Mesenchymal stem cell (in vitro differentiated cells and primary cell): Measurements from ENCODE around the gene ING2.

Experiments used
- DNase-seq: peaks from one replicate; pipeline ENCODE4 v3.0.0-alpha.2; 2013
- H2AFZ ChIP-seq: one replicate; pipeline ENCODE4 v1.6.1; 2013; ENCODE audit warnings: low read depth, mild to moderate bottlenecking, control low read depth, inconsistent platforms, low read length, moderate library complexity
- H2AK5ac ChIP-seq: 2 replicates; pipeline ENCODE4 v1.6.1; 2013; ENCODE audit warnings: low read length, moderate library complexity, mild to moderate bottlenecking, inconsistent platforms; ENCODE audit not compliant: severe bottlenecking
- H2BK120ac ChIP-seq: one replicate; pipeline ENCODE4 v1.6.1; 2013; ENCODE audit warnings: low read depth, mild to moderate bottlenecking, inconsistent platforms, low read length, moderate library complexity
- H2BK12ac ChIP-seq, 2 experiments: one replicate each; pipeline ENCODE4 v1.6.1; 2013; ENCODE audit warnings: inconsistent platforms in 2 of 2, low read length in 2 of 2, mild to moderate bottlenecking in 2 of 2, moderate library complexity in 2 of 2, control low read depth in 1 of 2
- H2BK15ac ChIP-seq: one replicate; pipeline ENCODE4 v1.6.1; 2013; ENCODE audit warnings: mild to moderate bottlenecking, low read depth, inconsistent platforms; ENCODE audit not compliant: poor library complexity, severe bottlenecking
- H2BK5ac ChIP-seq: 2 replicates; pipeline ENCODE4 v1.6.1; 2013; ENCODE audit warnings: low read depth, mild to moderate bottlenecking, low read length, control low read depth, inconsistent platforms; ENCODE audit not compliant: poor library complexity, severe bottlenecking
- H3K14ac ChIP-seq, 2 experiments: one replicate each; pipeline ENCODE4 v1.6.1; 2013; ENCODE audit warnings: inconsistent platforms in 2 of 2, low read length in 2 of 2, control low read depth in 1 of 2, mild to moderate bottlenecking in 1 of 2, moderate library complexity in 1 of 2
- H3K18ac ChIP-seq, 2 experiments: one replicate each; pipeline ENCODE4 v1.6.1; 2013; ENCODE audit warnings: inconsistent platforms in 2 of 2, low read length in 2 of 2, control low read depth in 1 of 2, low read depth in 1 of 2, mild to moderate bottlenecking in 1 of 2
- H3K23ac ChIP-seq, 2 experiments: one replicate each; pipeline ENCODE4 v1.6.1; 2013; ENCODE audit warnings: inconsistent platforms in 2 of 2, low read length in 2 of 2, mild to moderate bottlenecking in 2 of 2, moderate library complexity in 2 of 2, control low read depth in 1 of 2
- H3K27ac ChIP-seq: 2 replicates; pipeline ENCODE4 v1.5.1; 2013; ENCODE audit warnings: mild to moderate bottlenecking, moderate library complexity, low read length, control low read depth, inconsistent platforms; ENCODE audit not compliant: poor library complexity, severe bottlenecking
- H3K27me3 ChIP-seq, 2 experiments: 2 replicates each; pipeline versions ENCODE4 v1.6.1 to v1.7.0; 2013; ENCODE audit warnings: low read length in 2 of 2, mild to moderate bottlenecking in 2 of 2, moderate library complexity in 2 of 2, control low read depth in 1 of 2, inconsistent platforms in 1 of 2; ENCODE audit not compliant: control insufficient read depth in 1 of 2, insufficient read depth in 1 of 2
- H3K36me3 ChIP-seq, 2 experiments: 2 replicates each; pipeline versions ENCODE4 v1.6.1 to v1.7.0; 2013; ENCODE audit warnings: low read length in 2 of 2, control low read depth in 1 of 2, inconsistent platforms in 1 of 2, low read depth in 1 of 2, mild to moderate bottlenecking in 1 of 2; ENCODE audit not compliant: insufficient read depth in 2 of 2, control insufficient read depth in 1 of 2
- H3K4ac ChIP-seq, 2 experiments: one replicate each; pipeline ENCODE4 v1.6.1; 2013; ENCODE audit warnings: inconsistent platforms in 2 of 2, low read length in 2 of 2, mild to moderate bottlenecking in 2 of 2, moderate library complexity in 2 of 2, control low read depth in 1 of 2, low read depth in 1 of 2
- H3K4me1 ChIP-seq: 2 replicates; pipeline ENCODE4 v1.6.1; 2013; ENCODE audit warnings: low read depth, low read length, control low read depth; ENCODE audit not compliant: control insufficient read depth, insufficient read depth
- H3K4me2 ChIP-seq: 2 replicates; pipeline ENCODE4 v1.6.1; 2013; ENCODE audit warnings: low read length, mild to moderate bottlenecking, inconsistent platforms; ENCODE audit not compliant: poor library complexity, severe bottlenecking
- H3K4me3 ChIP-seq, 2 experiments: 2 replicates each; pipeline versions ENCODE4 v1.5.1 to v1.7.0; 2013; ENCODE audit warnings: low read length in 2 of 2, mild to moderate bottlenecking in 2 of 2, control low read depth in 1 of 2, low read depth in 1 of 2; ENCODE audit not compliant: insufficient read depth in 1 of 2
- H3K79me1 ChIP-seq: replicated peaks from 2 replicates; pipeline ENCODE4 v1.6.1; 2013; ENCODE audit warnings: mild to moderate bottlenecking, control low read depth, low read length, inconsistent platforms; ENCODE audit not compliant: poor library complexity, severe bottlenecking
- H3K9ac ChIP-seq: 2 replicates; pipeline ENCODE4 v1.7.0; 2013; ENCODE audit warnings: mild to moderate bottlenecking, low read length, moderate library complexity
- H3K9me3 ChIP-seq: 2 replicates; pipeline ENCODE4 v1.7.0; 2013; ENCODE audit warnings: mild to moderate bottlenecking, low read length; ENCODE audit not compliant: control insufficient read depth
- H4K8ac ChIP-seq: one replicate; pipeline ENCODE4 v1.6.1; 2013; ENCODE audit warnings: inconsistent platforms, mild to moderate bottlenecking, low read length, moderate library complexity
- H4K91ac ChIP-seq: one replicate; pipeline ENCODE4 v1.6.1; 2013; ENCODE audit warnings: mild to moderate bottlenecking, low read length, inconsistent platforms
- WGBS: methylation state at CpG from one replicate; pipeline ENCODE4 v1.1.7; 2013; ENCODE audit warnings: mixed read lengths; 5-methylcytosine and 5-hydroxymethylcytosine counted together

Gene ING2

GRCh38 chr4:183541010-183541751, 36.3 kb downstream of the ING2 start:
- H2BK15ac ChIP-seq = no peak overlapping the region
- H3K4ac ChIP-seq = no peak overlapping the region
- no peak overlapping the region for H2BK5ac ChIP-seq
- H4K91ac ChIP-seq = no peak overlapping the region
- H3K27ac ChIP-seq = no peak overlapping the region
- 42% methylated on average over 12 of the region's 13 CpGs for WGBS
- H3K36me3 ChIP-seq = no peaks in the 10 kb centered on the region
- no peak overlapping the region for H2AK5ac ChIP-seq
- peak overlapping the region; percentile 42 for H3K9ac ChIP-seq
- no peak overlapping the region for H3K4me2 ChIP-seq
- H2BK12ac ChIP-seq = no peak overlapping the region
- H3K14ac ChIP-seq = no peak overlapping the region
- DNase-seq = peak; percentile 61
- H2BK120ac ChIP-seq = no peak overlapping the region
- no peak overlapping the region for H2AFZ ChIP-seq
- H3K9me3 ChIP-seq = peaks cover 12% of the 10 kb centered on the region
- H3K18ac ChIP-seq = no peak overlapping the region
- H3K27me3 ChIP-seq = peaks cover 10 to 23% of the 10 kb centered on the region in 2 experiments
- H3K23ac ChIP-seq = no peak overlapping the region
- peak overlapping the region in 1 of 2 experiments; percentile 65 for H3K4me3 ChIP-seq
- peaks cover 4% of the 10 kb centered on the region for H3K4me1 ChIP-seq
- no peak overlapping the region for H4K8ac ChIP-seq
- H3K79me1 ChIP-seq = no peaks in the 10 kb centered on the region

- no peaks in the 10 kb centered on the region for H3K36me3 ChIP-seq
- H3K14ac ChIP-seq = peak overlapping the region in 1 of 2 experiments; percentile 59
- no peak overlapping the region for H2AFZ ChIP-seq
- peaks cover 9 to 19% of the 10 kb centered on the region in 2 experiments for H3K27me3 ChIP-seq
- no peak overlapping the region for H2BK120ac ChIP-seq
- 22% methylated on average over 3 of the region's 3 CpGs for WGBS
- no peak overlapping the region for H3K23ac ChIP-seq
- H3K9ac ChIP-seq = no peak overlapping the region
- H4K8ac ChIP-seq = no peak overlapping the region
- H4K91ac ChIP-seq = no peak overlapping the region
- H2BK12ac ChIP-seq = peak overlapping the region in 1 of 2 experiments; percentile 58
- H2AK5ac ChIP-seq = no peak overlapping the region
- no peaks in the 10 kb centered on the region for H3K79me1 ChIP-seq
- no peak overlapping the region for H3K4me2 ChIP-seq
- H3K9me3 ChIP-seq = peaks cover 12% of the 10 kb centered on the region
- no peak overlapping the region for H3K18ac ChIP-seq
- H2BK5ac ChIP-seq = no peak overlapping the region
- peaks cover 4% of the 10 kb centered on the region for H3K4me1 ChIP-seq
- DNase-seq = no peak
- H3K4ac ChIP-seq = no peak overlapping the region
- H3K4me3 ChIP-seq = no peak overlapping the region
- H2BK15ac ChIP-seq = no peak overlapping the region
- H3K27ac ChIP-seq = no peak overlapping the region
Observed at GRCh38 chr4:183541752-183542040, 36.8 kb downstream of the ING2 start.

GRCh38 chr4:183543435-183543834, 38.6 kb downstream of the ING2 start:
- 92% methylated on average over 2 of the region's 2 CpGs for WGBS
- Histone ChIP-seq H3K4me3 (no peak overlapping the region), H3K14ac (no peak overlapping the region), H2BK120ac (no peak overlapping the region), H2AK5ac (no peak overlapping the region), H3K4me1 (peaks cover 4% of the 10 kb centered on the region), H3K4ac (no peak overlapping the region), H2BK5ac (no peak overlapping the region), H3K23ac (no peak overlapping the region), H3K79me1 (no peaks in the 10 kb centered on the region), H3K9ac (no peak overlapping the region), H2AFZ (no peak overlapping the region), H3K4me2 (no peak overlapping the region), H4K91ac (no peak overlapping the region), H3K27ac (no peak overlapping the region), H4K8ac (no peak overlapping the region), H3K18ac (no peak overlapping the region), H2BK12ac (no peak overlapping the region), H3K9me3 (peaks cover 12% of the 10 kb centered on the region), H2BK15ac (no peak overlapping the region), H3K36me3 (no peaks in the 10 kb centered on the region), H3K27me3 (peaks cover 9 to 19% of the 10 kb centered on the region in 2 experiments)
- no peak for DNase-seq

GRCh38 chr4:183544109-183544508, 39.3 kb downstream of the ING2 start:
- peaks cover 12% of the 10 kb centered on the region for H3K9me3 ChIP-seq
- no peak overlapping the region for H3K14ac ChIP-seq
- peaks cover 9 to 19% of the 10 kb centered on the region in 2 experiments for H3K27me3 ChIP-seq
- WGBS = 83% methylated on average over 5 of the region's 5 CpGs
- H2AFZ ChIP-seq = no peak overlapping the region
- H3K23ac ChIP-seq = no peak overlapping the region
- no peak overlapping the region for H3K9ac ChIP-seq
- no peak overlapping the region for H3K4me3 ChIP-seq
- H3K4me1 ChIP-seq = peaks cover 4% of the 10 kb centered on the region
- H3K79me1 ChIP-seq = no peaks in the 10 kb centered on the region
- H3K18ac ChIP-seq = no peak overlapping the region
- no peak overlapping the region for H2AK5ac ChIP-seq
- H2BK5ac ChIP-seq = no peak overlapping the region
- H2BK120ac ChIP-seq = no peak overlapping the region
- H3K4me2 ChIP-seq = no peak overlapping the region
- H4K8ac ChIP-seq = no peak overlapping the region
- H3K36me3 ChIP-seq = no peaks in the 10 kb centered on the region
- no peak overlapping the region for H2BK15ac ChIP-seq
- H4K91ac ChIP-seq = no peak overlapping the region
- H3K27ac ChIP-seq = no peak overlapping the region
- no peak for DNase-seq
- no peak overlapping the region for H3K4ac ChIP-seq
- no peak overlapping the region for H2BK12ac ChIP-seq
